Tibial nerve (tissue), 4 donors: Measurements from ENCODE around the gene CCDC183. TPM values are rescaled to one million over a fixed set of nuclear protein-coding genes. Genes with fewer than 3 reads are reported as not detected.
"Not testable (repeated sequence)": the region's sequence is repeated elsewhere in the genome, so short reads cannot be mapped to it uniquely, and the experiment has no call there.

Experiments
- DNase-seq, 2 donors: peaks; one replicate each; pipeline ENCODE4 v3.0.0-alpha.2; 2019; ENCODE audit warnings: low spot score in 2 of 2
- H3K27ac ChIP-seq, 4 donors: fragments of 200-600 bp; sonication (generic) in 3 of 4; one replicate each; pipeline ENCODE4 v1.5.1; 2017 to 2019; ENCODE audit warnings: mild to moderate bottlenecking in 1 of 4
- H3K27me3 ChIP-seq, 2 donors: fragments of 200-600 bp; sonication (generic) in 1 of 2; one replicate each; pipeline versions ENCODE4 v1.5.1 to v1.6.0; 2017 to 2019
- H3K36me3 ChIP-seq, 3 donors: fragments of 200-600 bp; sonication (generic); one replicate each; pipeline ENCODE4 v1.5.1; 2018 to 2019
- H3K4me1 ChIP-seq, 4 donors: fragments of 200-600 bp; sonication (generic) in 3 of 4; one replicate each; pipeline ENCODE4 v1.5.1; 2017 to 2019
- H3K4me3 ChIP-seq, 4 donors: fragments of 200-600 bp; sonication (generic) in 3 of 4; one replicate each; pipeline ENCODE4 v1.5.1; 2017 to 2019; ENCODE audit warnings: mild to moderate bottlenecking in 1 of 4, moderate library complexity in 1 of 4
- H3K9me3 ChIP-seq, 4 donors: fragments of 200-600 bp; sonication (generic) in 3 of 4; one replicate each; pipeline ENCODE4 v1.5.1; 2017 to 2019
- CTCF ChIP-seq, 5 experiments: fragments of 200-600 bp in 3 of 5; fragments of 450-650 bp in 2 of 5; sonication (generic) in 3 of 5; IDR thresholded peaks; one replicate each; pipeline ENCODE4 v1.5.1; 2016 to 2019; ENCODE audit warnings: antibody characterized with exemption in 5 of 5, mild to moderate bottlenecking in 3 of 5, moderate library complexity in 2 of 5
- EP300 ChIP-seq, 2 donors: sonication (generic); formaldehyde crosslinking; IDR thresholded peaks; one replicate each; pipeline ENCODE4 v1.6.1; 2017; ENCODE audit warnings: antibody characterized with exemption in 2 of 2, mild to moderate bottlenecking in 1 of 2
- POLR2A ChIP-seq, 2 donors: fragments of 450-650 bp; IDR thresholded peaks; one replicate each; pipeline ENCODE4 v1.6.1; 2017; ENCODE audit warnings: antibody characterized with exemption in 2 of 2, mild to moderate bottlenecking in 2 of 2, moderate library complexity in 2 of 2
- WGBS, 2 donors: methylation state at CpG; one replicate each; pipeline ENCODE4 v1.1.5; 2018; 5-methylcytosine and 5-hydroxymethylcytosine counted together
- total RNA-seq, 4 donors: library from RNA; depleted of rRNA; stranded (reverse); fragments of >200 nt; gene quantifications; one replicate each; pipeline ENCODE4 v1.1.0, GENCODE V29; 2016

The CCDC183 gene
- total RNA-seq, 4 donors from 2014 or later = 1.5 to 5.1 (median 4.1) TPM

DNA sequence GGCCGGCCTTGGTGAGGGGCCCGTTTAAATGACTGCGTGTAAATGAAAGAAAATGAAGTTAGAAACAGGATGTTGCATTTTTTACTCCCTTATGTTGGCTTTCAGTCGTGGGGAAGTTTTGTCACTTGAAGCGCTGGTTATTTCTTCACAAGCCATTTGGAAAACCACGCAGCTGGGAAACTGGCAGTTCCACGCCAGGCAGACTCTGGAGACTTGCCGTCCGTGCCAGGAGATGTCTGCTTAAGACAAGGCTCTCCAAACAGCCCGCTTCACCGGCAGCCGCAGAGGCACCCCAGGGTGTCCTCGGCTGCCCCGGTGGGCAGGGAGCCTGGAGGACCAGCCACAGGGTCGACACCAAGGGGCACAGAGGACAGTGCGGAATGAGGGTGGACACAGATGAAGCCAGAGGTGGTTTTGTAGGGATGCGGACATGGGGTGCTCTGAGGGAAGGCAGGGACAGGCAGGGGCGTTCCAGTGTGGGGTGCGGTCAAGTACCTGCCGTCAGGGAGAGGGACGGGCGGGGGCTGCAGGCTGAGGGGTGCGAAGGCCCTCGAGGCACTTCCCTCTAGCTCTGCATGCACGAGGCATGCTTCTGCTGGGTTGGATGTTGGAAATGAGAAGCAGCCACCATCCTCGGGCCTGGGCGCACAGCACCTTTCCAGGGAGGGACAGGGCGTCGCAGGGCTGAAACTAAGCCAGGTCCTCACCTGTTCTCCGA, 35.0 kb downstream of the CCDC183 start:
- no peak for DNase-seq
- 88 to 90% methylated on average over 28 to 29 of the region's 30 CpGs for WGBS, 2 donors
- Histone ChIP-seq H3K27ac (no peak overlapping the region), H3K9me3 (no peaks in the 10 kb centered on the region), H3K4me3 (no peak overlapping the region), H3K4me1 (no peaks in the 10 kb centered on the region), H3K36me3 (peaks cover 0 to 87% (median 18%) of the 10 kb centered on the region in 3 donors), H3K27me3 (no peaks in the 10 kb centered on the region)
- TF ChIP-seq EP300 (IDR thresholded peaks at IDR 0.05) (no peak), CTCF (IDR thresholded peaks at IDR 0.05) (no peak), POLR2A (IDR thresholded peaks at IDR 0.05) (no peak)

- Histone ChIP-seq H3K4me3 (no peak overlapping the region), H3K27me3 (no peaks in the 10 kb centered on the region), H3K9me3 (no peaks in the 10 kb centered on the region), H3K27ac (no peak overlapping the region), H3K4me1 (no peaks in the 10 kb centered on the region), H3K36me3 (peaks cover 0 to 87% (median 18%) of the 10 kb centered on the region in 3 donors)
- no peak for TF ChIP-seq POLR2A (IDR thresholded peaks at IDR 0.05)
- no peak for TF ChIP-seq CTCF (IDR thresholded peaks at IDR 0.05)
- no peak for TF ChIP-seq EP300 (IDR thresholded peaks at IDR 0.05)
- DNase-seq = no peak
- WGBS, 2 donors = 83 to 91% methylated on average over 14 to 23 of the region's 23 CpGs
Measured at GRCh38 chr9:136831720-136832104, 35.6 kb downstream of the CCDC183 start.

- Histone ChIP-seq H3K4me1 (no peaks in the 10 kb centered on the region), H3K27me3 (no peaks in the 10 kb centered on the region), H3K36me3 (peaks cover 0 to 87% (median 18%) of the 10 kb centered on the region in 3 donors), H3K4me3 (no peak overlapping the region), H3K27ac (no peak overlapping the region), H3K9me3 (no peaks in the 10 kb centered on the region)
- DNase-seq = no peak
- TF ChIP-seq POLR2A (IDR thresholded peaks at IDR 0.05) (no peak), EP300 (IDR thresholded peaks at IDR 0.05) (no peak), CTCF (IDR thresholded peaks at IDR 0.05) (no peak)
- WGBS, 2 donors = 94 to 95% methylated on average over 9 of the region's 9 CpGs
Measured at GRCh38 chr9:136832581-136832980, 36.4 kb downstream of the CCDC183 start.

DNA sequence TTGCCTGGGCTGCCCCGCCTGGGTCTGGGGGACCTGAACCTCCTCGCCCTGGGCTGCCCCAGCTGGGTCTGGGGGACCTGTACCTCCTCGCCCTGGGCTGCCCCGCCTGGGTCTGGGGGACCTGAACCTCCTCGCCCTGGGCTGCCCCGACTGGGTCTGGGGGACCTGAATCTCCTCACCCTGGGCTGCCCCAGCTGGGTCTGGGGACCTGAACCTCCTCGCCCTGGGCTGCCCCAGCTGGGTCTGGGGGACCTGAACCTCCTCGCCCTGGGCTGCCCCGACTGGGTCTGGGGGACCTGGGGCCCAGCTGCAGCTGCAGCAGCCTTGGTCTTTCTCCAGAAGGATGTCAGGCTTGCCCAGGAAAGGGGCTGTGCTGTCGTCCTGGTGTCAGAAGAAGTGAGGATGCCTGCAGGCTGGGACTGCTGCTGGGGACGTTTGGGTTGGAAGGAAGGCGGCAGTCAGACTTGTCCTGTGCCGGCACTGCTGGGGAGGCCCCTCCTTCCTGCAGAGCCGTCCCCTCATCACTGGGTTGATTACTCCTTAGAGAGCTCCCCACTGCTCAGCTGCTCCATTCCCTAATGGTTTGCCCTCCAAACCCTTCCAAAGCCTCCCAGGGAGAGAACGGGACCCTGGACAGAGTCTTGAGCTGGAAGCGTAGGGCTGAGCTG, 37.4 kb downstream of the CCDC183 start:
- H3K4me1 ChIP-seq, H3K27me3 ChIP-seq, H3K4me3 ChIP-seq, H3K9me3 ChIP-seq, DNase-seq, H3K27ac ChIP-seq: not testable (repeated sequence)
- H3K36me3 ChIP-seq = peaks cover 0 to 87% (median 18%) of the 10 kb centered on the region in 3 donors
- 63 to 68% methylated on average over 8 to 10 of the region's 16 CpGs for WGBS, 2 donors

- TF ChIP-seq POLR2A (IDR thresholded peaks at IDR 0.05) (no peak), CTCF (IDR thresholded peaks at IDR 0.05) (no peak), EP300 (IDR thresholded peaks at IDR 0.05) (no peak)
- Histone ChIP-seq H3K9me3 (no peaks in the 10 kb centered on the region), H3K36me3 (peaks cover 0 to 87% (median 6%) of the 10 kb centered on the region in 3 donors), H3K4me1 (peaks cover 0 to 6% (median under 1%) of the 10 kb centered on the region in 4 donors), H3K27ac (no peak overlapping the region), H3K4me3 (no peak overlapping the region), H3K27me3 (no peaks in the 10 kb centered on the region)
- DNase-seq = no peak
- 90 to 94% methylated on average over 30 to 34 of the region's 36 CpGs for WGBS, 2 donors
Measured at GRCh38 chr9:136835162-136835931, 39.2 kb downstream of the CCDC183 start.
